ENCODE results near the gene TIMM29.

The TIMM29 gene

GRCh38 chr19:10896851-10897526, 31.6 kb upstream of the TIMM29 start:
- no peak overlapping the region for H3K4me3 ChIP-seq (ENCODE audit: low read length)
- TF ChIP-seq, protein P1, sequence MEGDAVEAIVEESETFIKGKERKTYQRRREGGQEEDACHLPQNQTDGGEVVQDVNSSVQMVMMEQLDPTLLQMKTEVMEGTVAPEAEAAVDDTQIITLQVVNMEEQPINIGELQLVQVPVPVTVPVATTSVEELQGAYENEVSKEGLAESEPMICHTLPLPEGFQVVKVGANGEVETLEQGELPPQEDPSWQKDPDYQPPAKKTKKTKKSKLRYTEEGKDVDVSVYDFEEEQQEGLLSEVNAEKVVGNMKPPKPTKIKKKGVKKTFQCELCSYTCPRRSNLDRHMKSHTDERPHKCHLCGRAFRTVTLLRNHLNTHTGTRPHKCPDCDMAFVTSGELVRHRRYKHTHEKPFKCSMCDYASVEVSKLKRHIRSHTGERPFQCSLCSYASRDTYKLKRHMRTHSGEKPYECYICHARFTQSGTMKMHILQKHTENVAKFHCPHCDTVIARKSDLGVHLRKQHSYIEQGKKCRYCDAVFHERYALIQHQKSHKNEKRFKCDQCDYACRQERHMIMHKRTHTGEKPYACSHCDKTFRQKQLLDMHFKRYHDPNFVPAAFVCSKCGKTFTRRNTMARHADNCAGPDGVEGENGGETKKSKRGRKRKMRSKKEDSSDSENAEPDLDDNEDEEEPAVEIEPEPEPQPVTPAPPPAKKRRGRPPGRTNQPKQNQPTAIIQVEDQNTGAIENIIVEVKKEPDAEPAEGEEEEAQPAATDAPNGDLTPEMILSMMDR (conservative IDR thresholded peaks at IDR 0.05; ENCODE audit: low read depth, low read length) = no peak
- DNase-seq (ENCODE audit: low read depth) = no peak

- TF ChIP-seq, protein P1 (conservative IDR thresholded peaks at IDR 0.05; ENCODE audit: low read depth, low read length) = no peak
- no peak for DNase-seq (ENCODE audit: low read depth)
- no peak overlapping the region for H3K4me3 ChIP-seq (ENCODE audit: low read length)
Measured at GRCh38 chr19:10898633-10899032, 30.0 kb upstream of the TIMM29 start.

GRCh38 chr19:10899151-10899653, 29.4 kb upstream of the TIMM29 start:
- DNase-seq (ENCODE audit: low read depth) = no peak
- TF ChIP-seq, protein P1 (conservative IDR thresholded peaks at IDR 0.05; ENCODE audit: low read depth, low read length) = no peak
- no peak overlapping the region for H3K4me3 ChIP-seq (ENCODE audit: low read length)

- H3K4me3 ChIP-seq (ENCODE audit: low read length) = no peak overlapping the region
- TF ChIP-seq, protein P1 (conservative IDR thresholded peaks at IDR 0.05; ENCODE audit: low read depth, low read length) = no peak
- no peak for DNase-seq (ENCODE audit: low read depth)
Measured at GRCh38 chr19:10907925-10908324, 20.7 kb upstream of the TIMM29 start.

GRCh38 chr19:10908380-10908960, 20.1 kb upstream of the TIMM29 start:
- DNase-seq (ENCODE audit: low read depth) = no peak
- H3K4me3 ChIP-seq (ENCODE audit: low read length) = no peak overlapping the region
- TF ChIP-seq, protein P1 (conservative IDR thresholded peaks at IDR 0.05; ENCODE audit: low read depth, low read length) = no peak

DNA sequence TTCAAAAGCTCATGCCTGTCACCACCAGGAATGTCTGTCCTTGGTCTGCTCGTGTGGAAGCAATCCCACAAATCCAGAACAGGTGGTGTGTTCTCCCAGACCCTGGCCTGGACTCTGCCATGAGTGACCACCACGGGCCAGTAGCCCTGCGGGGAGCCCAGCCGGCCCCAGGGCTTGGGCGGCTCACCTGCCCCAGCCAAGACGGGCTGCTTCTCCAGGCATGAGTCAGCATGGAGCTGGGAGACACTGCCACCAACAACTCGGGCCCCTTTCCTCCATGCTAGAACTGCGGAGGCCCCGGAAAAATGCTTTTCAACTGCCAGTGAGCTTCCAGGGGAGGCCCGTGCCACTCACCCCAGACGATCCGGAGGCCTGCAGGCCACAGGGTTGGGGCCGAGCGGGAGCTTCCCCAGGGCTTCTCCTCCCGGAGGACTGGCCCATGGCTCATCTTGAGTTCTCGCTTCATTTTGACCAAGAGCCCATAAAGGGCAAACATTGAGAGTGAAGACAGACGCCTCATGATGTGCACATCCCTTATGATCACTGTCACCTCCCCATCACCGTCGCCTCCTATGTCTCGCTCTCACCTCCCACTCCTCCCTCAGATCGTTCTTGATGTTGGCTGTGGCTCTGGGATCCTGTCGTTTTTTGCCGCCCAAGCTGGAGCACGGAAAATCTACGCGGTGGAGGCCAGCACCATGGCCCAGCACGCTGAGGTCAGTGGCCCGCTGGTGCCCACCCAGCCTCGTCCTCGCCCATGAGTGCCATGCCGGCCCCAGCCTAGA, 16.8 kb upstream of the TIMM29 start:
- no peak for DNase-seq (ENCODE audit: low read depth)
- H3K4me3 ChIP-seq (ENCODE audit: low read length) = no peak overlapping the region
- TF ChIP-seq, protein P1 (conservative IDR thresholded peaks at IDR 0.05; ENCODE audit: low read depth, low read length) = no peak
